IPS-11a (cell line): ENCODE measurements around the gene ST3GAL4.
"Not testable (repeated sequence)": the region's sequence is repeated elsewhere in the genome, so short reads cannot be mapped to it uniquely, and the experiment has no call there.

ENCODE experiments used
- H3K4me3 ChIP-seq: one replicate; pipeline ENCODE4 v1.5.1; 2013; ENCODE audit warnings: low read depth, low read length, control low read depth

Gene ST3GAL4

DNA sequence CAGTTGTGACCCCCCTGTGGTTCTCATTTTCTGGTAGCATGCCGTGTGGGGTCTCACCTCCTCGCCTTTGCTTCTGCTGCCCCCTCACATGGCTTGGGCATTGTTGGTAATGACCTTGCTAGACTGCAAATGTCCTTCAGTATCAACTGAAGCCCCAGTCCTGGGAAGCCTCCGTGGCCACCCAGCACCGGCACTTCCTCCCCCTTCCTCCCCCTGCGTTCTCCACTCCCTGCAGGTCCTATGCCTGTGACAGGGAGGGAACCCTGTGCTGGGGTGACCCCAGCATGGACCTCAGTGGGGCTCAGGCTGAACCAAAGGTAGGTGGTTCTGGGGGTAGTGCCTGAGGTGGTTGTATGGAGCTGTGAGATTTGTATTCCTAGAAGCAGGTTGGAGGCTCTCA lies 5.9 kb downstream of the ST3GAL4 start:
- H3K4me3 ChIP-seq = no peak overlapping the region

DNA sequence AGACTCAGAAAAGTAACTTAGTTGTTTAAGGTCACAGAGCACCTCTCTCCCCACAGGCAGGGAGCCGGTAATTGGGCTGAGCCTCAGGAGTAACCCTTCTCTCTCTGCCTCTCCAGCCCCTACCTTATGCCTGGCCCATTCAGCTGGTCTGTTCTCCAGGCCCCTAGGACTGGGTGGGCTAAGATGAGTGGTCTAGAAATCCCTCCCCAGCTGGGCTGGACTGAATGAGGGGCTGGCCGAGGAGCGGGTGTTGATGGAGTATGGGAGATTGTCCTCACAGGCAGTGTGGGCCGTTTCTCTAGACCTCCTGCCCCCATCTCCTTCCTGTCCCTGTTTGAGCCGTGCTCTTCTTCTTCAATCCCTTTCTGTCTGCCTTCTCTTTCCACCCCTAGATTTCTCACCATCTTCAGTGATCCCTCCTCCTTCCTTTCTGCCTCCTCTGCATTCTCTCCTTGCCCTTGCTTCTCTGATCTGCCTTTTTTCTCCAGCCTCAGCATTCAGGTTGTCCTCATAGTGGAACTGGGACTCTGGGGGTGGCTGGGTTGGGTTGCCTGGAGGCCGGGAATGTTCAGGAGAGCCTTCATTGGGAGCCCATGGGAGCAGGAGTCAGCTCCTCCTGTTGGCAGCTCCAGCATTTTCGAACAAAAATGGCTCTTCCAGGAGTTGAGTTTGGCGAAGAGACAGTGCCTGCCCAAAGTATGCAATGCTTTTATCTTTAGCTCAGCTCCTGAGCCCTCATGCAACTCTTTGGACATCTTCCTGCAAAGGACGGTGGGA lies 7.6 kb downstream of the ST3GAL4 start:
- H3K4me3 ChIP-seq = no peak overlapping the region

DNA sequence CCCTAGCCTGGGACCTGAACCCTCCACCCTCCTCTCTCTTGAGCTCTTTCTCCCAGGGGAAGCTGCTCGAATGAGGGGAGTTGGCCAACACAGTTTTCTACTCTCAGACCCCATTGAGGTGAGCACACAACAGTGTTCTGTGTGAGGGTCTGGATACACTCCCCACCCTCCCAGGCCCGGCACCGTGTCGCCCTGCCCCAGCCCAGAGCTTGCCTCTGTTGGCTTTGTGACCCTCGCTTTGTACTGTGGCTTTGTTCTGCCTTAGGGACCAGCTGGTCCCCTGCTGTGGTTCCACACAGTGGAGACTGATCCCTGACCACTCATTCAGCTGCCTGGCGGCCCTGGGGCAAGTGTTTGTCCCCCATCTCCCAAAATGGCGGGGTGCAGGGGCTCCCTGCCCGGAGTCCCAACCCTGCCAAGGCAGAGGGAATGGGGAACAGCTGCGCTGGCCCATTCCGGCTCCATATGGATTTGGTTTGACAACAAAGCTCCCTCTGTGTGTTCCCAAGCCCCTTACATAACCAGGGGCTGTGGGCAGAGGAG lies 8.3 kb downstream of the ST3GAL4 start:
- H3K4me3 ChIP-seq = no peak overlapping the region

DNA sequence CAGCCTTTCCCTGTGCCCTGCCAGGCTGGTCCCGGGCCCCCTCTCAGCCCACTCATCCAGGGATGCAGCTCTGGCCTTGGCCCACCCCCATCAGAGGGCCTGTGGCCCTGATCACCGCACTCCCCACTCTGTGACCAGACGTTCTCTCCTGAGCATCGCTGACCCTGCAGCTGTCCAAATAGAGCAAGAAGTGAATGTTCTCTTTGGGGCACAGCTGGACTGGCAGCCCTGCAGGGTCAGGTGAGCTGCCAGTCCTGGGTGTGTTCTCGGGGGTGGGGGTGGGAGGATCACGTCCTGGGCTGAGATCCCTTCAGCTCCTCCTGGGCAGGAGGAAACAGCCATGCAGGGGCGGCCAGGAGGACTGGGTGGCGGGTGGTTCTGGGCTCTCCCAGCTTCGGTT lies 9.2 kb downstream of the ST3GAL4 start:
- H3K4me3 ChIP-seq = not testable (repeated sequence)

DNA sequence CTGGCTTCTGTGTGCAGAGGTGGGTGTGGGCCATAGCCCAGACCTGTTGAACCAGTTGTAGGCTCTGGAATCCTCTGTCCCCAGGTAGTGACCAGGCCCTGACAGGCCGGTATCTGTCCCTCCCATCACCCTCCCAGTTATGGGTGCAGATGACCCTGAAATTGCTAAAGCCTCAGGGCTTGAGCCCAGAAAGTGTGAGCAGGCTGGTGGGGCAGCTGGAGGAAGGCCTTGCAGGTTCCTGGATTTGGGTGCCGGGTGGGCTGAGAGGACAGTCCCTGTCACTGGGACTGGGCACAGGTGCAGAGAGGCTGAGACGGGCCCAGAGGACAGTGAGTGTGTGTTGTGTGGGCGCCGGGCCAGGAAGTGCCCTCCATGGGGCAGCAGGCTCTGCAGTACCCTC lies 10.0 kb downstream of the ST3GAL4 start:
- not testable (repeated sequence) for H3K4me3 ChIP-seq

DNA sequence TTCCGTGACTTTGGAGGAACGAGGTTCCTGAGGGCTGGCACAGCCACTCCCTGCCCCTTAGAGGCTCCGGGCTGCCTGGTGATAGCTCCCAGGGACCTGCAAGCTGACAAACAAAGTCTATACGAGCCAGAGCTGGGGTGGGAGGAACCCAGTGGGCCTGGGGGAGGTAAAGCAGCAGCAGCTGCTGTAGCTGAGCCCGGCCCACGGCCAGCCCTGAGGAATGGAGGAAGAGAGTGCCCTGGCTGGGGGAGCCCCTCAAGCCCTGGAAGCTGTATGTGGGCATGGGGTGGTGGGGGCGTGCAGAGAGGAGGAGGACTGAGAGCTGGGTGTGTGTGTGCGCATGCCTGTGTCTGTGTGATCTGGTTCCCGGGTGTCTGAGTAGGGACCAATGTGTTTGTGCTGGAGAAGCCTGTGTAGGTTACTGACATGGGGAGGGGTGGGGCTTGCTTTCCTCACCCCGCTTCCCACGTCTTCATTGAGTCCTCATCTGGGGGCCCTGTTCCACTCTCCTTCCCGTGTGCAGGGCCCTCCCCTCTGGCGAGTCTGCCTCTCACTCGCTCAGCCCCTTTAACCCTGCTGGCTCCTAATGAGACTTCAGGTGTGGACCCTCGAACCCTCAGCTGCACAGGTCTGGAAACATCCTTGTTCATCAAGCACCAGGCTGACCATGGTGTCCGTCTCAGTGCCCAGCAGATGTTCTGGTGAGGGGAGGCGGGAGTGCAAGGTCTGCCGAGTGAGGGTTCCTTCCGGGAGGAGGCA lies 10.8 kb downstream of the ST3GAL4 start:
- H3K4me3 ChIP-seq = no peak overlapping the region

DNA sequence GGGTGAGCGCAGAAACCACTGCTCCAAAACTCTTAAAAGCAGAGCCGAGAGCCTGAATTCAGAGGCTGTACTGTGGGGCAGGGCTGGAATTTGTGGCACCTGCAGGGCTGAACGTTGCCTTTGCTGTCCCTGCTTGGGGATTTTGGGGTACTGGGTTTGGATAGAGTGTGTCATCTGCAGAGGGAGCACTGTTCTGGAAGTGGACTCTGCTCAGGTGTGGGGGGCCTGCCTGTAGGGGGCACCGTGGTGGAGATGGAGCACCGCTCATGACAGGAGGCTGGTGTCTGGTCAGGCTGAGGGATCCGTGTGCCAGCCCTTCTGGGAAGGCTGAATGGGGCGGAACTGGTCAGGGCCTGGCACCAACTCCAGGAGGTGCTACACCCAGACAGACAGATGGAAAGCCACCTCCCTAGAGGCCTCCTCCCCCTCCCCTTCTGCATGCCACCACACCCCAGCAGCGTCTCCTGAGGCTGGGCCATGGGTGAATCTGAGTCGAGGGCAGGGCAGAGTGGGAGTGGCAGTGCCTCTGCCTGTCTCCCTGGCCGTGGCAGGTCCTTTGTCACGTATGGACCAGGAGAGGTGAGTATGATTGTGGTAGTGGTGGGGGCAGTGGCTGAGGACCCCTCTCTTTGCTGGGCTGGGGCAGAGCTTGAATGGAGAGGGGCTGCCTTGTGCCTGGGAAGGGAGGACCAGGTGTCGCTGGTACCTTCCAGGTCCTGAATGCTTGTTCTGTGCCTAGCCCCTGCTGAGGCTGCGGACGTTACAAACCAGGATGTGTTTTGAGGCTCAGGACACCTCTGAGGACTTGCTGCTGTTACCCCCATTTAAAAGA lies 11.6 kb downstream of the ST3GAL4 start:
- H3K4me3 ChIP-seq = not testable (repeated sequence)

DNA sequence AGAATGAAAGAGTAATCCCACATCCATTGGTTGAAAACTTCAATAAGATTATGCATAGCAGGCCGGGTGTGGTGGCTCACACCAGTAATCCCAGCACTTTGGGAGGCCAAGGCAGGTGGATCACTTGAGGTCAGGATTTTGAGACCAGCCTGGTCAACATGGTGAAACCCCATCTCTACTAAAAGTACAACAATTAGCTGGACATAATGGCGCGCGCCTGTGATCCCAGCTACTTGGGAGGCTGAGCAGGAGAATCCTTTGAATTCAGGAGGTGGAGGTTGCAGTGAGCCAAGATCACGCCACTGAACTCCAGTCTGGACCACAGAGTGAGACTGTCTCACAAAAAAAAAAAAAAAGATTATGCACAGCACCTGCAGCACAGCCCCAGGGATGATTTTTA lies 12.3 kb downstream of the ST3GAL4 start:
- not testable (repeated sequence) for H3K4me3 ChIP-seq

DNA sequence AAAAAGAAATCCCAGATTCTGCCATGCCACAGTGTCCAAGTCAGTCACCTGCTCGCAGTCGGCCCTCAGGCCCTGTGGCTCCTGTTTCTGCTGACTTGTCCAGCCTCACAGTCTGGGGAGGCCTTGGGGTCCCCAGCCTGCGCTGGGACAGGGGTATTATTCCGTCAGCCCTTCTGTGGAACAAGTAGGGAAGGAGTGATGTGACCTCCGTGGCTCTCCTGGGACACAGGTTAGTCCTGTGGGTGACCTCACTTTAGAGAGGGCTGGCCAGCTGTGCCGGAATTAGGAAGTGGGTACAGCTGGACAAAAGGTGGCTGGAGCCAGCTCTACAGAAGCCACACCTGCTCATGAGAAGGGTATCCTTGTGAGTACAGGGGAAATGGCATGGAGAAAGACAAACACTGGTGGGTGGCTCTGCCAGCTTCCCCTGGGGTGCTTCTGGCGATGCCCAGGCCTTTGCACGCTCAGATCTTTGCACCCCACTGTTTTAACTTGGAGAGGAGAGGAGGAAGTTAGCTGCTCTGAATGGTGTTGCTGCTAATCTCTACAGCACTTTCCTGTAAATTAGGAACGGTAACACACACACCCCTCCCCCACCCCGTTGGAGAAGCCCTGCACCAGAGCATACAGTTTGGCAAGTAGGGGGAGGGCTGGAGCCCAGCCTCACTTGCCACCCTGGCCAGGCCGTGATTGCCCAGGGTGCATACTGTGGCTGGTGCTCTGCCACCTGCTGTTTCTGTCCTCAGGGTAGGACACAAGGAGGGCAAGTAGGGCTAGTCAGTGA lies 13.0 kb downstream of the ST3GAL4 start:
- H3K4me3 ChIP-seq = not testable (repeated sequence)

DNA sequence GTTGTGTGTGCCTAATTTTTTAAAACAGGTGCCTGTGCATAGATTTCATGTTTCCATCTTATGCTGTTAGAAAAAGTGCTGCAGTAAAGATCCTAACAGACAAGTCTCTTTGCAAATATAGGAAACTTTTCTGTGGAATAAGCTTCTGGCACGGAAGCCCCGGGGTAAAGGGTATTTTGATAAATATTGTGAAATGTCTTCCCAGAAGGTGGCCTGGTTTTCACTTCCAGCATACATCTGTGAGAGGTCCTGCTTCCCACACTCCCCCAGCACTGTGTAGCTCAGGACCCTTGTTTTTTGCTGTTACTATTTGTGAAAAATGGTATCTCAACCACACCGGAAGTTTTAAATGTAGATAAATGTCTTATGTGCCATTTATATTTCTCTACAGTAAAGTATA lies 14.5 kb downstream of the ST3GAL4 start:
- H3K4me3 ChIP-seq = no peak overlapping the region

DNA sequence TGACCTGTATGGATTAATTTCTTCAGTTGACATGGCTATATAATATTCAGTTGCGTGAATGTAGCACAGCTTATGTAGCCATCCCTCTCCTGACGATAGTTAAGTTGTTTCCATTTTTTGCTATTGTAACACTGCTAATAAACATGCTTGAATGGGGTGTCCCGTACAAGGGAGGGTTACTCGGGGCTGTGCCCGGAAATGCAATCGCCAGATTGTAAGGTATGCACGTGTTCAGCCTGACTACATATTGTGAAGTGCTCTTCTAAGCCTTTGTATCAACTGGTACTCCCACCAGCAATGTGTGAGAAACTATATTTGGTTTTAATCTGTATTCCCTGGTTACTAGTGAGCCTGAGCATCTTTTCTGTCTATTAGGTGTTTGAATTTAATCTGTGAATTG lies 16.1 kb downstream of the ST3GAL4 start:
- no peak overlapping the region for H3K4me3 ChIP-seq

DNA sequence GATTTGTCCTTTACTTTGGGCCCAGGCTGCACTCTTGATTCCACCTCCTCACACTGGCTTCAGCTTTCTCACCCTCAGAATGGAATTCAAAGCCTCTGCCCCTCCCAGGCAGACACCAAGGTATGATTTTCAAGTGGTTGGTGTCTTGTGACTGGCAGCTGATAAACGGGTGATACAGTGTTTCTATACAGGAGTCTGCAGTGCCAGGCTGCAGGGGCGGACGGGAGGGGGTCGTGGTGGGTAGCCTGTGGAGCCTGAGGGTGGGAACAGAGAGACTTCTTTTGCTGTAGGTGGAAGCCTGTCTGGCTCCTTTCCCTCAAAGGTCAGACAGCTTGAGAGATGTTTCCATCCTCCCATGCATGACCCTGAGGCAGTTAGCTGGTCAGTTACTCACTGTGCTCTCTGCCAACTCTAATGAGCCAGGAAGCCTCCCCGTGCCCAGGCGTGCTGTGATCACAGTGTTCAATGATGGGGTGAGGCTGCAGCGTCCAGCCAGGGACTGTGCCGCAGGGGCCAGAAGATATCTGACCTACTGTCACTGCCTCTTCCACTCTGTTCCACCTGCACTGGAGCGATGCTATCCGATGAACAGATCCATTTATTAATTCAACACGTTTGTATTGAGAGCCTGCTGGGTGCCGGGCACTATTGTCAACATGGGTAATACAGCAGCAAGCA lies 18.0 kb downstream of the ST3GAL4 start:
- not testable (repeated sequence) for H3K4me3 ChIP-seq

DNA sequence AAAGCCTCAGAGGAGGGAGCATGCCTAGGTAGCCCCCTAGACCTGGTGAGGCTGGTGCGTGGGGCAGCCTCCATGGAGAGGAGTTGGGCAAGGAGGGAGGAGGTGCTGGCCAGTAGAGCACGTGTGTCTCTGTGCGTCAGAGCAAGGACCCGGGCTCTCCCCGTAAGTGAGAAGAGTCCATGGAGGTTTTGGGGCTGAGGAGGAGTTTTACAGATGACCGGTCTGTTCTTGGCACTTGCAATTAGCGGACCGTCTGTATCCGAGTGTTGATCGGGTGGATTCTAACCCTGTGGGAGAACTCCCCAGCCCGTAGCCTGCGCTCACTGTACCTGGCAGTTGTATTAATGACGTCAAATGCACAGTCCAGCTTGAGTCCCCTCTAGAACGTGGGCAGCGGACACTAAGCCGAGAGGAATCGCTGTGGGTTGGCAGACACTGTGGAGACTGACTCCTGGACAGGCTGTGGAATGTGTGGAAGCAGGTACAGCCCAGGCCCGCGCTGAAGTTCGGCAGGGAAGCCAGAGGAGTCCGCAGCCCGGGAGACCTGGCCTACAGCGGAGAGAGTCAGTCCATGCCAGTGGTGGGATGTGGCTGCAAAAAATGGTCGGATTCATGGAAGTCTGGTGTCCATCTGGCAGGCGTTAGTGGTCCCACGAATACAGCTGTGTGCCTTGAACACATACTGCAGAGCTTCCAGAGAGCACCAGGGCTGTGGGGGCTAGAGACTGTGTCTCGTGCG lies 19.2 kb downstream of the ST3GAL4 start:
- H3K4me3 ChIP-seq = not testable (repeated sequence)

DNA sequence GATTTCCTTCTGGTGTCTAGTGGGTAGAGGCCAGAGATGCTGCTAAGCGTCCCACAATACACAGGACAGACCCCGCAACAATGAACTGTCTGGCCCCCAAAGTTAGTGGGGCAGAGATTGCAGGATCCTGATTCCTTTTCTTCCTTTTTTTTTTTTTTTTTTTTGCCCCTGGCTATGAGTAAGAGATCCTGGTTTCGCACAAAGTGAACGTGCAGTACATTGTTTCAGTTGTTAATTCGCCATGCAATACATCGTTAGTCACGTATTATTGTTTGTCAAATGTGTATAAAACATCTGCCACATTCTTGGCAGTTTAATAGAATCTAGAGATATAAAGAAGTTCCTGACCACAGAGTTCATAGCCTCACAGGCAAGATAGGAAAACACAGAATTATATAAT lies 20.2 kb downstream of the ST3GAL4 start:
- H3K4me3 ChIP-seq = no peak overlapping the region

DNA sequence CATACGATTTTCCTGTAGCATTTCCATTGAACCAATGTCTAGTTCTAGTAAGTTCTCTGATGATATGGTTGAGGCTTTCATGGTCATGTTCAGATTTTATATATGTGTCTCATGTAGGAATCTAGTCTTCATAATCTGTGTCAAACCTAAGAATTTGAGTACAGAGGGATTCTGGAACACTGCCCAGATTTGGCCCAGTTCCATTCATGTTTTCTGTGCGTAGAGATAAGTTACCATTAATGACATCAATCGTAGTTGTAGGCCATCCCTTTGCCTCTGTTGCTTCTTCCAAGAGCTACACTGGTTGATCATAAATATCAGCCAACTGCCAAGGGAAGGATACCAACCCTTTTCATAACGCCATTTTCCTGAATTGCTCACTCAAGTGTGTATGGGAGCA lies 23.3 kb downstream of the ST3GAL4 start:
- no peak overlapping the region for H3K4me3 ChIP-seq

DNA sequence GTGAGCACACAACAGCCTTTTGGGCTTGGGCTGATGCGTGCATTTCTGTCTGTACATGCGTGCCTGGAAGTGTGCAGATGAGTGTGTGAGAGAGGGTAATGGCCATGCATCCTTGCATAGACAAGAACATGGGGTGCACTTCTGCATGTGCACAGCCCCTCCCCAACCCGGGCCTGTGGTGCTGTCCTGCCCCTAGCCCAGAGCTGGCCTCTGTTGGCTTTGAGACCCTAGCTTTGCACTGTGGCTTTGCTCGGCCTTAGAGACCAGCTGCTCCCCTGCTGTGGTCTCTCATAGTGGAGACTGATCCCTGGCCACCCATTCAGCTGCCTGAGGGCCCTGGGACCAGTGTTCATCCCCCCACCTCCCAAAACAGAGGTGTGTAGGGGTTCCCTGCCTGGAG lies 25.4 kb downstream of the ST3GAL4 start:
- H3K4me3 ChIP-seq = no peak overlapping the region

DNA sequence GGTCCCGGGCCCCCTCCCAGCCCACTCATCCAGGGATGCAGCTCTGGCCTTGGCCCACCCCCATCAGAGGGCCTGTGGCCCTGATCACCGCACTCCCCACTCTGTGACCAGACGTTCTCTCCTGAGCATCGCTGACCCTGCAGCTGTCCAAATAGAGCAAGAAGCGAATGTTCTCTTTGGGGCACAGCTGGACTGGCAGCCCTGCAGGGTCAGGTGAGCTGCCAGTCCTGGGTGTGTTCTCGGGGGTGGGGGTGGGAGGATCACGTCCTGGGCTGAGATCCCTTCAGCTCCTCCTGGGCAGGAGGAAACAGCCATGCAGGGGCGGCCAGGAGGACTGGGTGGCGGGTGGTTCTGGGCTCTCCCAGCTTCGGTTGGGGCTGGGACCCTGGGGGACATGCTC lies 26.5 kb downstream of the ST3GAL4 start:
- not testable (repeated sequence) for H3K4me3 ChIP-seq

DNA sequence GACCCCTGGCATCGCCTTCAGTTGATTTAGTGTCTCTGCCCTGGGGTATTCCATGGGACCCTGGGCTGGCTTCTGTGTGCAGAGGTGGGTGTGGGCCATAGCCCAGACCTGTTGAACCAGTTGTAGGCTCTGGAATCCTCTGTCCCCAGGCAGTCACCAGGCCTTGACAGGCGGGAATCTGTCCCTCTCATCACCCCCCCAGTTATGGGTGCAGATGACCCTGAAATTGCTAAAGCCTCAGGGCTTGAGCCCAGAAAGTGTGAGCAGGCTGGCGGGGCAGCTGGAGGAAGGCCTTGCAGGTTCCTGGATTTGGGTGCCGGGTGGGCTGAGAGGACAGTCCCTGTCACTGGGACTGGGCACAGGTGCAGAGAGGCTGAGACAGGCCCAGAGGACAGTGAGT lies 27.2 kb downstream of the ST3GAL4 start:
- H3K4me3 ChIP-seq = not testable (repeated sequence)
